K562 (cell line): ENCODE data around the gene BID. TPM values are rescaled to one million over a fixed set of nuclear protein-coding genes. Genes with fewer than 3 reads are reported as not detected.

ENCODE experiments used
- microRNA-seq: library from miRNA; unstranded; fragments of <30 nt; microRNA quantifications from one replicate; pipeline ENCODE4, GENCODE V29; 2018; ENCODE audit warnings: borderline microRNAs expressed
- polyA plus RNA-seq, 8 experiments: library from polyadenylated mRNA; depleted of rRNA in 4 of 8; stranded (reverse) in 5 of 8; unstranded in 3 of 8; fragments of >200 nt; fragmentation: Nextera tagmentation in 2 of 8; fragmentation: Illumina TruSeq in 1 of 8; extraction: Ambion mirVana in 2 of 8; extraction: Trizol in 1 of 8; gene quantifications; 2 replicates each; pipeline versions ENCODE4 v1.2.1 to v1.2.3, GENCODE V29; 2011 to 2014; ENCODE audit warnings: inconsistent platforms in 1 of 8, missing spikeins in 1 of 8
- small RNA-seq: library from RNA; depleted of rRNA; stranded (forward); fragments of <200 nt; gene quantifications from one replicate; pipeline ENCODE3, GENCODE V24; 2014
- total RNA-seq, 7 experiments: library from RNA; depleted of rRNA in 6 of 7; stranded (reverse); fragments of >200 nt in 6 of 7; fragmentation: Illumina TruSeq in 2 of 7; extraction: Trizol in 2 of 7; gene quantifications; 2 replicates each; pipeline versions ENCODE4 v1.2.1 to v1.2.3, GENCODE V29; 2011 to 2021; ENCODE audit warnings: low replicate concordance in 1 of 7

BID gene
- total and polyA plus RNA-seq, 9 of the 15 experiments (the other 6 are each of a cell fraction or from before 2014, with no cell fraction given): 5.2 to 209 (median 63.7) TPM

Small RNA genes within 50 kb of the gene (microRNA-seq; reads per million reads assigned to microRNA genes)
- not detected for gene MIR3198-1

Small RNA genes within 50 kb of the gene (small RNA-seq; reads per million reads assigned to genes)
- gene MIR3198-1: not detected

Other genes with a start within 250 kb of the BID start
- not detected in 2 replicates for gene SLC25A18, start 211.0 kb downstream of the BID start, total RNA-seq (2014; rRNA removed)
- not detected in 2 replicates for gene SLC25A18, start 211.0 kb downstream of the BID start, total RNA-seq (2014; rRNA removed; fragmentation: Illumina TruSeq; extraction: Trizol)
- gene SLC25A18, start 211.0 kb downstream of the BID start, total RNA-seq (2015; rRNA removed; fragmentation: Illumina TruSeq; extraction: Trizol): not detected in 2 replicates
- not detected in 2 replicates for gene SLC25A18, start 211.0 kb downstream of the BID start, total RNA-seq (2021)
- gene SLC25A18, start 211.0 kb downstream of the BID start, polyA plus RNA-seq (2011; rRNA removed): not detected in 2 replicates
- gene SLC25A18, start 211.0 kb downstream of the BID start, polyA plus RNA-seq (2014; fragmentation: Illumina TruSeq; extraction: Trizol): not detected in 2 replicates
- gene SLC25A18, start 211.0 kb downstream of the BID start, polyA plus RNA-seq (2014; fragmentation: Nextera tagmentation; extraction: Ambion mirVana): under 1 TPM in 1 of 2 experiments, not detected in 1; 0.04 TPM
- gene SLC25A18, start 211.0 kb downstream of the BID start, polyA plus RNA-seq (2014; rRNA removed): not detected in 2 replicates
- 127 and 151 TPM in 2 replicates for gene ATP6V1E1, start 145.7 kb downstream of the BID start, total RNA-seq (2014; rRNA removed)
- 157 and 175 TPM in 2 replicates for gene ATP6V1E1, start 145.7 kb downstream of the BID start, total RNA-seq (2014; rRNA removed; fragmentation: Illumina TruSeq; extraction: Trizol)
- 175 and 184 TPM in 2 replicates for gene ATP6V1E1, start 145.7 kb downstream of the BID start, total RNA-seq (2015; rRNA removed; fragmentation: Illumina TruSeq; extraction: Trizol)
- gene ATP6V1E1, start 145.7 kb downstream of the BID start, total RNA-seq (2021): 122 and 129 TPM in 2 replicates
- gene ATP6V1E1, start 145.7 kb downstream of the BID start, polyA plus RNA-seq (2011; rRNA removed): 187 and 192 TPM in 2 replicates
- gene ATP6V1E1, start 145.7 kb downstream of the BID start, polyA plus RNA-seq (2014; fragmentation: Illumina TruSeq; extraction: Trizol): 197 and 230 TPM in 2 replicates
- 100 to 1,000 TPM; 179 to 249 TPM for gene ATP6V1E1, start 145.7 kb downstream of the BID start, polyA plus RNA-seq (2014; fragmentation: Nextera tagmentation; extraction: Ambion mirVana)
- 173 and 185 TPM in 2 replicates for gene ATP6V1E1, start 145.7 kb downstream of the BID start, polyA plus RNA-seq (2014; rRNA removed)
- gene BCL2L13, start 135.7 kb downstream of the BID start, total RNA-seq (2014; rRNA removed): 42.8 and 53.2 TPM in 2 replicates
- gene BCL2L13, start 135.7 kb downstream of the BID start, total RNA-seq (2014; rRNA removed; fragmentation: Illumina TruSeq; extraction: Trizol): 56.5 and 61.9 TPM in 2 replicates
- 41.9 and 46.0 TPM in 2 replicates for gene BCL2L13, start 135.7 kb downstream of the BID start, total RNA-seq (2015; rRNA removed; fragmentation: Illumina TruSeq; extraction: Trizol)
- gene BCL2L13, start 135.7 kb downstream of the BID start, total RNA-seq (2021): 56.8 and 58.4 TPM in 2 replicates
- 61.3 and 63.4 TPM in 2 replicates for gene BCL2L13, start 135.7 kb downstream of the BID start, polyA plus RNA-seq (2011; rRNA removed)
- gene BCL2L13, start 135.7 kb downstream of the BID start, polyA plus RNA-seq (2014; fragmentation: Illumina TruSeq; extraction: Trizol): 57.3 and 59.6 TPM in 2 replicates
- gene BCL2L13, start 135.7 kb downstream of the BID start, polyA plus RNA-seq (2014; fragmentation: Nextera tagmentation; extraction: Ambion mirVana): 10 to 100 TPM; 43.6 to 60.8 TPM
- 41.5 and 42.4 TPM in 2 replicates for gene BCL2L13, start 135.7 kb downstream of the BID start, polyA plus RNA-seq (2014; rRNA removed)